A172 (cell line): ENCODE measurements around the gene HOXA5. TPM values are rescaled to one million over a fixed set of nuclear protein-coding genes. Genes with fewer than 3 reads are reported as not detected.

ENCODE experiments used
- DNase-seq: peaks from one replicate; pipeline ENCODE4 v3.0.0-alpha.2; 2015; ENCODE audit warnings: low spot score
- total RNA-seq: library from RNA; depleted of rRNA; stranded (reverse); fragments of >200 nt; shearing (Covaris generic); gene quantifications from 2 replicates; pipeline ENCODE4 v1.2.3, GENCODE V29; 2014

The HOXA5 gene
- total RNA-seq, 1 experiment from 2014 or later, result 0.98 TPM

GRCh38 chr7:27171637-27172314, 28.3 kb upstream of the HOXA5 start:
- no peak for DNase-seq

GRCh38 chr7:27171325-27171636, 27.8 kb upstream of the HOXA5 start:
- DNase-seq, result no peak

GRCh38 chr7:27170426-27171324, 27.2 kb upstream of the HOXA5 start:
- no peak for DNase-seq

GRCh38 chr7:27169658-27170425, 26.4 kb upstream of the HOXA5 start:
- peak; percentile 68 for DNase-seq

GRCh38 chr7:27168265-27168947, 24.9 kb upstream of the HOXA5 start:
- DNase-seq, result peak; percentile 55

GRCh38 chr7:27167916-27168264, 24.4 kb upstream of the HOXA5 start:
- DNase-seq, result no peak

- peak; percentile 71 for DNase-seq
Measured at GRCh38 chr7:27166531-27167505, 23.3 kb upstream of the HOXA5 start.

- no peak for DNase-seq
Measured at GRCh38 chr7:27165996-27166530, 22.6 kb upstream of the HOXA5 start.

GRCh38 chr7:27165089-27165995, 21.9 kb upstream of the HOXA5 start, which contains the start of gene HOXA9:
TSS of gene HOXA9 (minus strand) at chr7:27165537. CDS start at chr7:27165457, 80 bp downstream.
- peak; percentile 85 for DNase-seq

GRCh38 chr7:27164367-27165088, 21.0 kb upstream of the HOXA5 start:
- DNase-seq, result peak; percentile 21

- peak; percentile 20 for DNase-seq
Measured at GRCh38 chr7:27164045-27164366, 20.5 kb upstream of the HOXA5 start.

- DNase-seq, result no peak
Measured at GRCh38 chr7:27163288-27164044, 20.0 kb upstream of the HOXA5 start.

GRCh38 chr7:27162561-27163287, 19.2 kb upstream of the HOXA5 start:
- no peak for DNase-seq

GRCh38 chr7:27161721-27162560, 18.5 kb upstream of the HOXA5 start:
- no peak for DNase-seq

- DNase-seq, result peak; percentile 48
Measured at GRCh38 chr7:27161214-27161720, 17.8 kb upstream of the HOXA5 start.
